Suprapubic skin (tissue), 3 donors: Measurements from ENCODE around the gene SLC2A13.

Source experiments
- POLR2AphosphoS5 ChIP-seq, 3 donors: sonication (generic); formaldehyde crosslinking; IDR thresholded peaks; one replicate each; pipeline ENCODE4 v1.6.1; 2017; ENCODE audit warnings: antibody characterized with exemption in 3 of 3
- TF ChIP-seq, protein P1 (sequence below), 2 donors: fragments of 200-600 bp in 1 of 2; fragments of 450-650 bp in 1 of 2; sonication (generic) in 1 of 2; IDR thresholded peaks; one replicate each; pipeline ENCODE4 v1.5.1; 2016 to 2019; ENCODE audit warnings: antibody characterized with exemption in 2 of 2, mild to moderate bottlenecking in 1 of 2, moderate library complexity in 1 of 2

DNA sequence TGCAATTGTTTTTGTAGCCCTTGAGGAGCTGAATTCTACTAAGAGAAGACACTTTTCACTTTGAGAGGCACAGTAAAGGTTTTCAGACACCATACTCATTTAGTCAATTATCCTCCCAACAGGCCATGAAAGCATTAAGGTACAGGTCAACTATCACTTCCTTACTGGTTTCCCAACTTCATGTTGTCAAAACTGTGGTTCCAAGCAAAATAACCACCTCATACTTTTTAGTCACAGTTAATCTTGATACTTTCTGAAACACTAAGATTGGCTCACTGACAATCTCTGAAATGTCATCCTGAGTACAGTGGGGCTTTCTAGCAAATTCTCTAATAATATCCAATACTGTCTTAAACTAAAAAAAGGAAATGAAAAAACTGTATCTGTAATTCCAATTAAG, 71.7 kb downstream of the SLC2A13 start:
- TF ChIP-seq POLR2AphosphoS5 (IDR thresholded peaks at IDR 0.05) = no peak
- TF ChIP-seq, protein P1, sequence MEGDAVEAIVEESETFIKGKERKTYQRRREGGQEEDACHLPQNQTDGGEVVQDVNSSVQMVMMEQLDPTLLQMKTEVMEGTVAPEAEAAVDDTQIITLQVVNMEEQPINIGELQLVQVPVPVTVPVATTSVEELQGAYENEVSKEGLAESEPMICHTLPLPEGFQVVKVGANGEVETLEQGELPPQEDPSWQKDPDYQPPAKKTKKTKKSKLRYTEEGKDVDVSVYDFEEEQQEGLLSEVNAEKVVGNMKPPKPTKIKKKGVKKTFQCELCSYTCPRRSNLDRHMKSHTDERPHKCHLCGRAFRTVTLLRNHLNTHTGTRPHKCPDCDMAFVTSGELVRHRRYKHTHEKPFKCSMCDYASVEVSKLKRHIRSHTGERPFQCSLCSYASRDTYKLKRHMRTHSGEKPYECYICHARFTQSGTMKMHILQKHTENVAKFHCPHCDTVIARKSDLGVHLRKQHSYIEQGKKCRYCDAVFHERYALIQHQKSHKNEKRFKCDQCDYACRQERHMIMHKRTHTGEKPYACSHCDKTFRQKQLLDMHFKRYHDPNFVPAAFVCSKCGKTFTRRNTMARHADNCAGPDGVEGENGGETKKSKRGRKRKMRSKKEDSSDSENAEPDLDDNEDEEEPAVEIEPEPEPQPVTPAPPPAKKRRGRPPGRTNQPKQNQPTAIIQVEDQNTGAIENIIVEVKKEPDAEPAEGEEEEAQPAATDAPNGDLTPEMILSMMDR (IDR thresholded peaks at IDR 0.05) = no peak
